ENCODE measurements around the gene DNAJC10.

DNA sequence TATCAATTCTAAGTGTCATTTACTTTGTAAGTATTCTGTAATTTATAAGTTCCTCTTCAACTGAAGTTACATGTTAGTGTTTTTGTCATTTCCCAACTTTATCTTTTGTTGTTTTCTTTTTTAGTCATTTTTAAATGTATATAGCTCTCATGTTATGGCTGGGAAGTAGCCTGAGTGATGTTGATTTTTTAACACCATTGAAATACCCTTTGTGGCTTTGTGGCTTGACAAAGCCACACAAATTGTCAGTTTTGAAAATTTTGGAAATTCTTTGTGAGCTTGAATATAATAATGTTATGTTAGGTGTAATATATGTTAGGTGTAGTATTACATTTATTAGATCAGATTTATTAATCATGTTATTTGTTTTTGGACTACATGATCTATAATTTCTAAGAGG is 16.7 kb downstream of the DNAJC10 start:
- TF ChIP-seq, protein P1, sequence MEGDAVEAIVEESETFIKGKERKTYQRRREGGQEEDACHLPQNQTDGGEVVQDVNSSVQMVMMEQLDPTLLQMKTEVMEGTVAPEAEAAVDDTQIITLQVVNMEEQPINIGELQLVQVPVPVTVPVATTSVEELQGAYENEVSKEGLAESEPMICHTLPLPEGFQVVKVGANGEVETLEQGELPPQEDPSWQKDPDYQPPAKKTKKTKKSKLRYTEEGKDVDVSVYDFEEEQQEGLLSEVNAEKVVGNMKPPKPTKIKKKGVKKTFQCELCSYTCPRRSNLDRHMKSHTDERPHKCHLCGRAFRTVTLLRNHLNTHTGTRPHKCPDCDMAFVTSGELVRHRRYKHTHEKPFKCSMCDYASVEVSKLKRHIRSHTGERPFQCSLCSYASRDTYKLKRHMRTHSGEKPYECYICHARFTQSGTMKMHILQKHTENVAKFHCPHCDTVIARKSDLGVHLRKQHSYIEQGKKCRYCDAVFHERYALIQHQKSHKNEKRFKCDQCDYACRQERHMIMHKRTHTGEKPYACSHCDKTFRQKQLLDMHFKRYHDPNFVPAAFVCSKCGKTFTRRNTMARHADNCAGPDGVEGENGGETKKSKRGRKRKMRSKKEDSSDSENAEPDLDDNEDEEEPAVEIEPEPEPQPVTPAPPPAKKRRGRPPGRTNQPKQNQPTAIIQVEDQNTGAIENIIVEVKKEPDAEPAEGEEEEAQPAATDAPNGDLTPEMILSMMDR (conservative IDR thresholded peaks at IDR 0.05; ENCODE audit: low read length): no peak
- no peak for TF ChIP-seq EZH2phosphoT487 (IDR thresholded peaks at IDR 0.05; ENCODE audit: borderline replicate concordance, low read depth, low read length)
